ENCODE results near the gene APOL2.
"Not testable (repeated sequence)": the region's sequence is repeated elsewhere in the genome, so short reads cannot be mapped to it uniquely, and the experiment has no call there.

Gene APOL2, protein sequence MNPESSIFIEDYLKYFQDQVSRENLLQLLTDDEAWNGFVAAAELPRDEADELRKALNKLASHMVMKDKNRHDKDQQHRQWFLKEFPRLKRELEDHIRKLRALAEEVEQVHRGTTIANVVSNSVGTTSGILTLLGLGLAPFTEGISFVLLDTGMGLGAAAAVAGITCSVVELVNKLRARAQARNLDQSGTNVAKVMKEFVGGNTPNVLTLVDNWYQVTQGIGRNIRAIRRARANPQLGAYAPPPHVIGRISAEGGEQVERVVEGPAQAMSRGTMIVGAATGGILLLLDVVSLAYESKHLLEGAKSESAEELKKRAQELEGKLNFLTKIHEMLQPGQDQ

DNA sequence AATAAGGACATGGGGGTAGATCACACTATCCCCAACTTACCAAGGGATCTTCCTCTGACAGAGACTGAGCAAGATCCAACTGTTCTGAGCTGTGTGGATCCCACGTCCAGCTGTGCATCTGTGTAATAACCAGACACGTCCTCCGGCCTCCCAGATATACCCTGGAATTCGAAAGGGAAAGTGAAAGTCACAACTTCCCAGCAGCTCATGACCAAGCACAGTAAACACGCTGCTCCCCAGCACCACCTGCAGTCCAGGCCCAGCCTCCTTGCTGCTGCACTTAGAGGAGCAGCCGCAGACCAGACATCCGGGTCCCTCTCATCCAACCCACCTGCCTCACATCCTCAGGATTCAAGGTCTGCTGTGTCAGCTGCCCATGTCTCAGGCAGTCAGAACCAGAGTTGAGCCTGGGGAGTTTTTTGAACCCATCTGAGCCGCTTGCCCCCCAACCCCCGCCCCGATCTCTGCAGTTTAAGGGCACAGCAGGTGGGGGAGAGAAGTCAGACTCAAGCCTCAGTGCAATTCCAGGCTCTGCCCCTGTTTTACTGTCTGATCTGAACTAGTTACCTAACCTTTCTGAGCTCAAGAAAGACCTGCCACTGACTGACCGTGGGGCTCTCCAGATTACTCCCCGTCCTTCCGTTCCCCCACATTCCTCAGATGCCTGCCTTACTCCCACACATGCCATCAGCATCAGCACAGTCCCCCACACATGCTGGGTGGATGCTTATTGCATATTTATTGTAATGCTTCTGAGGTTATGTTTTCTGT lies at the start of gene APOL2:
TSS of gene APOL2 (minus strand) at position 127 of the 771 bp plus-strand sequence. CDS start 6,365 bp downstream, outside the sequence.
- no peak for FAIRE-seq

- no peak for FAIRE-seq
Observed at GRCh38 chr22:36288571-36289405, 49.5 kb upstream of the APOL2 start.

DNA sequence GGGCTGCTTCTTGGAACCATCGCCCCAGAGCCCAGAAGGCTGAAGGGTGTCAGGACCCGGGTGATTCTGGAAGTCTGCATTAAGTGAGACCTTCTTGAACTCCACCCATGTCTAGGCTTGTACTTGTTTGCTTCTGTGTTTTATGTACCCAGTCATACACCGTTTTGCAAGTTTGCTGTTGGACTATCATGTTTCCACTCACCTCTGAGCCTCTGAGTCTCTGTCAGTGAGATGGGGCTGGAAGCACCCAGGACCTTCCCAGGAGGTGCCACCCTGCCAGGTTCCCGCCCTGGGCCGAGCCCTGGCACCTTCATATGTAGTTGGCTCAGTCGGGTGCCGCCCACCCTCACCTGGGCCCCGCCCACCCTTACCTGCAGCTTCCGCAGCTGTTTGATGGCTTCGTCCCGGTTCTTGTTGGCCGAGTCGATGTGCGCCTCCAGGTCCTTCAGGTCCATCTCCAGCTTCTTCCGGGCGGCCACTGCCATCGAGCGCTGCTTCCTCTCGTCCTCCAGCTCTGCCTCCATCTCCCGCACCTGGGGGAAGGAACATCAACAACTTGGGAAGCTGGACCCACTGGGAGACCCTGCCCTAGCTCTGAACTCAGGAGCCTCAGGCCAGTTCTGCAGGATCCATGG lies 48.7 kb upstream of the APOL2 start:
- no peak for FAIRE-seq

DNA sequence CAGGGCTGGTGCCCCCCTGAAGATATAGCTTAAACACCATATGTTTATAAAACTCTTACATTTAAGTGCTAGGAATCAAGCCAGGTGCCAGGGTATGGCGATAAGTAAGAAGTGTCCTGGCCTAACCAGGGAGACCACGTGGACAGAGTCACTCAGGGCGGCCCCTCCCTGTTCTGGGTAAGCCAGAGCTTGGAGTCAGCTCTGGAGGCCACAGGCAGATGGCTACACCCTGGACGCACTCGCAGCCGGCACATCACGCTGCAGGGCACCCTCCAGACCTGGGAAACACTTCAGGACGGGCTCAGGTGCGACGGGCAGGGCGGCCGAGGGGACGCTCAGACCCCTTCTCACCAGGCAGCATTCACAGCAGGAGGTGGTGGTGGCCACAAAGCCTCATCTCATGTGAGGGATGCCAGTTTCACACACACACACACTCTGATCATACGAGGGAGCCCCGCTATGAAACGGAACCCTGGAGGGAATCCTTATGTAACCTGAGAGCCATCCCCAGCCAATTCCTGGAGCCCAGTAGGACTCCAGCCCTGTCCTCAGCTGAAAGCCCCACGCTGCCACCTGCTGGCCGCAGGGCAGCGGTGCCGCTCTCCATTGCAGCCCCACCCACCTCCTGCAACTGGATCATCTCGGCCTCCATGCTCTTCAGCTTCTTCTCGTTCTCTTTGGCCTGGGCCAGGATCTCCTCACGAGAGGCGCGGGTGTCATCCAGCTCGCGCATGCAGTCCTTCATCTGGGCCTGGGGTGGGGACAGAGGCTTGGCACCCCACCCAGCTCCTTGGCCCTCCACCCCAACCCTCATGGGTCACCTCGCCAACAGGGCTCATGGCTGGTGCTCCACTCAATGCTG lies 47.0 kb upstream of the APOL2 start:
- no peak for FAIRE-seq

DNA sequence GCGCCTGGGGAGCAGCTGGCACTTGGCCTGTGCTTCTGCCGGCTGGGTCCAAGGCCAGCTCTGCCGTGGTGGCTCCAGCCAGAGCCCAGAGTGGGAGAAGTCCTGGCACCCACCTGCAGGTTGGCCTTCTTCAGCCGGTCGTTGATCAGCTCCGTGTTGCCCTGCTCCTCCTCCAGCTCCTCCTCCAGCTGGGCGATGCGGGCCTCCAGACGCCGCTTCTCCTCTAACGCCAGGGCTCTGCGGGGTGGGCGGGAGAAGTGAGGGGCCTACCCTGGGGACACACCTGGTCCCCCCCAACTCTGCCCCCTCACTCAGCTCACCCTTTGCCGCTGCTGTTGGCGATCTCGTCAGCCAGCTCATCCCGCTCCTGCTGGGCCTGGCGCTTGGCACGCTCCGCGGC lies 46.2 kb upstream of the APOL2 start:
- FAIRE-seq, result no peak

DNA sequence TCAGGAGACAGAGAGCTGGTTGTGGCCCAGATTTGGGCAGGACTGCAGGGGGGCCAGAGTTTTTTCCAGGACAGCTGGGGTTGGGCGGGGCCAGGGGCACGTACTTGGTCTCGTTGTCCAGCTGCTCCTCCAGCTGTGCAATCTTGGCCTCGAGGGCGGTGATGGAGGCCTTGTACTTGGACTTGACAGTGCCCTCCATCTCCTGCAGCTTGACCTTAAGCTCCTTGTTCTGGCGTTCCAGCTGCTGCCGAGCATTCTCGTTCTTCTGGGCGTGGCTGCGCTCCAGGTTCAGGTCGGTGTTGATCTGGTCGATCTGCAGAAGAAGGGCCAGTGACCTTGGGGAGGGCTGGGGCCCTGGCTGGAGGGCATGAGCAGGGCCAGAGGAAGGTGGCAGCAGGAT lies 45.7 kb upstream of the APOL2 start:
- FAIRE-seq, result no peak

GRCh38 chr22:36284171-36284571 lies 44.8 kb upstream of the APOL2 start:
- no peak for FAIRE-seq

GRCh38 chr22:36282328-36282831 lies 43.1 kb upstream of the APOL2 start:
- no peak for FAIRE-seq

DNA sequence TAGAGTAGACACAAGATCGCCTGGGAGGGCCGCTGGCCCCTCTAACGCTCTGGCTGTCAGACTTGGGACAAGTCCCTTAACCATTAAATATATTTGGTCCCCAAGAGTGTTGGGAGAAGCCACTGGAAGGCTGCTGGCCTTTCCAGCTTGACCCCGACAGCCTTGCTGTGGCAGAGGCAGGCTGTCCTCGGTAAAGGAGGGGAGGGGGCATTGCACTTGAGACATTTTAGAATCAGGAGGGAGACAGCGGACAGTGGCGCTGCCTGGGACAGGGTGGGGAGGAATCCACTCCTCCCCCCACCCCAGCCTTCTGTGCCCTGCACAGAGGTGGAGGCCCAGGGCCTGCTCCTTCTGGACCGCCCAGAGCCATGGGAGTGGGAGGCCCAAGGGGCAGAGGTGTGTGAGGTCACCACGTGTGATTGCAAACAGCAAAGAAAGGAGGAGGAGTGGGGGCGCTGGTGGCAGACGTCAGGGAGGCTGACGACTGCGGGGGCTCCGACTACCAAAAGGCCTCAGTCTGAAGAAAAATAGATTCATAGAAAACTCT lies 42.5 kb upstream of the APOL2 start:
- FAIRE-seq, result no peak

DNA sequence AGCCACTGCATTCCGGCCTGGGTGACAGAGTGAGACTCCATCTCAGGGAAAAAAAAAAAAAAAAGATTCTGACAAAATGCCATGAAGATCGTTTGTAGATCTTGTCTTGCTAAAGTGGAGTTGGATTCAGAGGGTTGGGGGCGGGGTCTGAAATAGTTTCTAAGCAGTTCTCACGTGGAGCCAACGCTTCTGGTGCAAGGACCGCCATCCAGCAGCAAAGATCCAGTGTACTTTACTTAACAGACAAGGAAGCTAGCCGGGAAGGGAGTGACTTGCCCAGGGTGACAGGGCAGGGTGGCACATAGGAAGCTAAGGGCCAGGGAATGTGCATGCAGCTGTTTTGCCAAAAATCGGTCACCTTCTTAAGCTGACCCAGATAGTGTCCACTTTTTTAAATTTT lies 41.1 kb upstream of the APOL2 start:
- FAIRE-seq, result no peak

- FAIRE-seq, result no peak
Observed at GRCh38 chr22:36279219-36279666, 39.9 kb upstream of the APOL2 start.

DNA sequence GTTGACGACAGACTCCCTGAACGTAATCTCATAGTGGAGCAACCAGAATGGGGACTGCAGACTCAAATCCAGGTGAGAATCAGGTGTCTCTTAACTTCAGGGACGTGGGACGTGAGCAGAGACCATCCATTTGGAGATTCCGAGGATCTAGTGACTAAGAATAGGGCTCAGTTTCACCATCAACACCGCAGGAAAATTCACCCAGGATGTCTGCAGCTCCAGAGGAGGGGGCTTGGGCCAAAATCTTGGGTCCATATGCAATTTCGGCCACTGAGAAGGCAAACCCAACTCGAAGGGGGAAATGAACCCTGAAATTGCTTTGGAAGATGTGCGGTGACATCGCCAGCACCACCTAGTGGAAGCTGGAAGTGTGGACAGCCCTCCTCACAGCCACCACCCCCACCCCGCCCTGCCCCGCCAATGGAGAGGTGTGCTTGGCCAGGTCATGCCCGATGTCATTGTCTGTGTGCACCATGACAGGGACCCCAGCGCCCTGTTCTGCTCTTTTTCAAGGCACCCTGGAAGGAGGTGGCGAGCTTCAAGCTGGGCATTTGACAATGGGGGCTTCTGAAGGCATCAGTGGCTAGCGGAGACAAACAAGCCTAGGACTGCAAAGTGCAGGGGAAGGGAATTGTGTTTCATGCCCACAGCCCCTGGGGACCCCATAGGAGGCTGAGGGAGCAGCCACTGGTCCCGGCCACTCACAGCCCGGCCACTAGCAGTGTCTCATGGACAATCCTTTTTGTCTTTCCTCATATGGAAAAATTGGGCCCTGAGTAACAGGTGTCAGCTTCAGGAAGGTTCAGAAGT lies 38.4 kb upstream of the APOL2 start:
- no peak for FAIRE-seq

GRCh38 chr22:36274531-36274930 lies 35.2 kb upstream of the APOL2 start:
- FAIRE-seq, result no peak

DNA sequence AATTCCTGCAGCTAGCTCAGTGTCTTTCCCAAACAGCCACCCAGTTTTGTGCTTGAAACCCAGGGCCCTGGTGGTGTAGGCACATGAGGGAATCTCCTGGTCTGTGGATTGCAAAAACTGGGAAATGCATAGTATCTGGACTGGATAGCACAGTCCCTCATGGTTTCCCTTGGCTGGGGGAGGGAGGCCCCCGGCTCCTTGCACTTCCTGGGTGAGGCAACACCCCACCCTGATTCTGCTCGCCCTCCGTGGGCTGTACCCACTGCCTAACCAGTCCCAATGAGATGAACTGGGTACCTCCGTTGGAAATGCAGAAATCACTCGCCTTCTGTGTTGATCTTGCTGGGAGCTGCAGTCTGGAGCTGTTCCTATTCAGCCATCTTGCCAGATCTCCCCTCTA lies 32.6 kb upstream of the APOL2 start:
- FAIRE-seq, result not testable (repeated sequence)

DNA sequence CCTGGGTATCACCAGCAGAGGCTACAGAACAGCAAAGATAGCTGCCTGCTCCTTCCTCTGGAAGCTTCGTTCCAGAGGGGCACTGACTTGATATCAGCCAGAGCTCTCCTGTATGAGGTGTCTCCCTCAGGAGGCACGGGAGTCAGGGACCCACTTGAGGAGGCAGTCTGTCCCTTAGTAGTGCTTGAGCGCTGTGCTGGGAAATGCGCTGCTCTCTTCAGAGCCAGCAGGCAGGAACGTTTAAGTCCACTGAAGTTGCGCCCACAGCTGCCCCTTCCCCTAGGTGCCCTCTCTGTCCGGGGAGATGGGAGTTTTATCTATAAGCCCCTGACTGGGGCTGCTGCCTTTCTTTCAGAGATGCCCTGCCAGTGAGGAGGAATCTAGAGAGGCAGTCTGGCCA lies 31.9 kb upstream of the APOL2 start:
- FAIRE-seq, result not testable (repeated sequence)

- no peak for FAIRE-seq
Observed at GRCh38 chr22:36267896-36268485, 28.7 kb upstream of the APOL2 start.

- FAIRE-seq, result no peak
Observed at GRCh38 chr22:36267058-36267457, 27.7 kb upstream of the APOL2 start.

GRCh38 chr22:36263886-36264664 lies 24.7 kb upstream of the APOL2 start:
- FAIRE-seq, result not testable (repeated sequence)

DNA sequence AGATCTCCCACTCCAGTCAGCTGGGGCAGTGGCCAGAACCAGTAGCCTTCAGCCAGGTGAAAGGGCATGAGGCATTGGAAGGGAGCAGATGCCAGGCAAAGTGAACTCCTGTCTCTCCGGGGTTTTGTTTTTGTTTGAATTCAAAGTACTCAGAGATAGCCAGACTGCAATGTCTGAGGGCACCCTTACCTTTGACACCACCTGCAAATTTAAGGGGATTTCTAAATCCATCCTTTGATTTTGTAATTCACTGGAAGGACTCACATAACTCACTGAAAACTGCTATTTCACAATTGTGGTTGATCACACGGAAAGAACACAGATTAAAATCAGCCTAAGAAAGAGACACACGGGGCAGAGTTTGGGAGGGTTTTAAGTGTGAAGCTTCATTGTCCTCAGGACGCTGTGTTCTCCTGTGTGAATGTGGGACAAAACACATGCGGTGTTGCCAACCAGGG lies 23.9 kb upstream of the APOL2 start:
- FAIRE-seq, result not testable (repeated sequence)

Measured in TTC549 (cell line).